ENCODE data around the gene ZNF649.
"Not testable (repeated sequence)": the region's sequence is repeated elsewhere in the genome, so short reads cannot be mapped to it uniquely, and the experiment has no call there.

ZNF649 gene

GRCh38 chr19:51904331-51905165, at the start of gene ZNF649:
TSS of gene ZNF649 (minus strand) at chr19:51905017. CDS start at chr19:51900107, 4,910 bp downstream.
- DNase-seq (ENCODE audit: low read depth in 2 of 2), result peak; percentile 50 to 64

GRCh38 chr19:51948975-51949374, 44.2 kb upstream of the ZNF649 start:
- no peak for DNase-seq (ENCODE audit: low read depth in 2 of 2)

- DNase-seq (ENCODE audit: low read depth in 2 of 2), result no peak
These were observed 41.8 kb upstream of the ZNF649 start for GRCh38 chr19:51946602-51947001.

DNA sequence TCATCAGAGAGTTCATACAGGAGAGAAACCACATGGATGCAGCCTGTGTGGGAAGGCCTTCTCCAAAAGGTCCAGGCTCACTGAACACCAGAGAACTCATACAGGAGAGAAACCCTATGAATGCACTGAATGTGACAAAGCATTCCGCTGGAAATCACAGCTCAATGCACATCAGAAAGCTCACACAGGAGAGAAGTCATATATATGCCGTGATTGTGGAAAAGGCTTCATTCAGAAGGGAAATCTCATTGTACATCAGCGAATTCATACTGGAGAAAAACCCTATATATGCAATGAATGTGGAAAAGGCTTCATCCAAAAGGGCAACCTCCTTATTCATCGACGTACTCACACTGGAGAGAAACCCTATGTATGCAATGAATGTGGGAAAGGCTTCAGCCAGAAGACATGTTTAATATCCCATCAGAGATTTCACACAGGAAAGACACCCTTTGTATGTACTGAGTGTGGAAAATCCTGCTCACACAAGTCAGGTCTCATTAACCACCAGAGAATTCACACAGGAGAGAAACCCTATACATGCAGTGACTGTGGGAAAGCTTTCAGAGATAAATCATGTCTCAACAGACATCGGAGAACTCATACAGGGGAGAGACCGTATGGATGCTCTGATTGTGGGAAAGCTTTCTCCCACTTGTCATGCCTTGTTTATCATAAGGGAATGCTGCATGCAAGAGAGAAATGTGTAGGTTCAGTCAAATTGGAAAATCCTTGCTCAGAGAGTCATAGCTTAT, 40.2 kb upstream of the ZNF649 start:
- no peak for DNase-seq (ENCODE audit: low read depth in 2 of 2)

DNA sequence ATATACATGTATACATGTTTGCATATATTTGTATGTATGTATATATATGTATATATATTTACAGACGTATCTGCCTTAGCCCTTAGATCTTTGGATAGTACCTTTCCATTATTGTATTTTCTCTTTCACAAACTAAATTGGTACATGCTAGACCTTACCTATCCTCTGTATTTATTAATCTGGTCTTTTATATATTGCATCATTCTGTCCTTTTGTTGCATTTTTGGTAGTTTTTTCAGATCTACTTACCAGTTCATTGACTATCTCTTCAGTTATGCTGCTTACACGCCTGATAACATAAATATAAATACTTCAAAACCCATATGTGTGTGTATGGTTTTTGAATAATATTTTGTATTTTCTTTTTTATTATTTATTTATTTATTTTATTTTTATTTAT, 34.1 kb upstream of the ZNF649 start:
- no peak for DNase-seq (ENCODE audit: low read depth in 2 of 2)

DNA sequence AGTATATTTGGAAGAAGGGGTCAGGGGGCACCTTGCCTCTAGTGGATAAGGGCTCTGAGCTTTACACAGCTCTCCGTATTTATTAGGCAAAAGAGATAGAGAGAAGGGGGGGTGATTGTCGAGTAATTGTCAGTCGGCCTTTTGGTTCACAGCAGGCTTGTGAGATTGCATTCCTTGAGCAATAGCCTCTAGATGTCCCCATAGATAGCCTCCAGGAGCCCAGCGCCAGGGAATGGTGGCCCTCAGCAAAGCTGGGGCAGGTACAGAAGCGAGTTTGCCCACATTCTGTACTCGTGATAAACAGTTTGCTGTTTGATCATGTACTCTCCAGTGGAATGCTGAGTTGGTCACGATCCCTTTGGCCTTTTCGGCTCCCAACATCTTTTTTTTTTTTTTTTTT, 27.1 kb upstream of the ZNF649 start:
- DNase-seq (ENCODE audit: low read depth in 2 of 2), result no peak

DNA sequence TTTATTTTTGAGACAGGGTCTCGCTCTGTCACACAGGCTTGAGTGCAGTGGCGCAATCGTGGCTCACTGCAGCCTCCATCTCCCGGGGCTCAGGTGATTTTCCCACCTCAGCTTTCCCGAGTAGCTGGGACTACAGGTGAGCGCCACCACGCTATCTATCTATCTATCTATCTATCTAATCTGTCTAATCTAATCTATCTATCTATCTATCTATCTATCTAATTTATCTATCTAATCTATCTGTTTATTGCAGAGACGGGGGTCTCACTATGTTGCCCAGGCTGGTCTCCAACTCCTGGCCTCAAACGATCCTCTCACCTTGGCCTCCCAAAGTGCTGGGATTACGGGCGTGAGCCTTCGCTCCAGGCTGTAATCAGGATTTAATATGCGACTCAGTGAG, 23.0 kb upstream of the ZNF649 start:
- DNase-seq (ENCODE audit: low read depth in 2 of 2), result no peak

DNA sequence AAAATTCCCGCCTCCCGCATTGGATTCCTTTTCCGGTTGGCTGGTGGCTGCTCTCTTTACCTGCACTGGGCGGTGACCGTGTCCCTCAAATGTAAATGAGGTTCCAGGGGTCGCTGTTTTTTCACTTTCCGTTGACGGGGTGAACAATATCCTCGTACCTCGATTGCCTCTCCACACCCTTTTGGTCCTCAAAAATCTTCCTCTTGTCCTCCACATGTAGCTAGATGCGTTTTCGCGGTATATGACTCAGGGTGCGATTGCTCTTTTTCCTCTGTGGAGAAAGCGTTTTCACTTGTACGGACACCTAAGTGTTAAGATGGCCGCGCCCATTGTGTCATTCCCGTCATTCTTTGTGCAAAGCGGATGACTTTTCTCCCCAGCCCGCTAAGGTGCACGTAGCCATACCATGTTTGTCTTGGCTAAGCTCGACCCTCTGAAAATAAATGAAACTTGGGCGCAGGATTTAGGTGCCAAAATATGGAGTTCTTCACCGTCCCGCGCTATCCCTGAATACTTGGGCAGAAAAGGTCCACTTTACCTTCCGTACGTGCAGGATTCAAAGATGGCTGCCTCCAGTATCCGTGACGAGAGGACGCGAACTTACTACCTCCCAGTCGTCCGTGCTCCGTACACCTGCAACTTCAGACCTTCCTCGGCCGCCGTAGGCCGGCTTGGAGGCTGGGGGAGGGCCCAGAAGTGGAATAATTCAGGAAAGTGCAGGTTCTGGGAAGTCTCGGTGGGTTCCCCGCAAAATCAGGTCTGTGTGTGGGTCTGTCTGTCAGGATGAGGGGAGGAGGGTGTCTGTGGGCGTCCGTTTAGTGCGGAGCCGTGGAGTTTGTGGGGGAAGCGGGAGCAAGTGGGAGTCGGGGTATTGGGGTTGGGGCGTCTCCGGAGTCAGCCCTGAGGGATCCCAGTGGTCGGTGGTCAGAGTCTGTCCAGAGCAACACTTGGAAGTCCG, 22.2 kb upstream of the ZNF649 start, which contains the start of gene ZNF613:
TSS of gene ZNF613 (plus strand) at position 689 of the 958 bp plus-strand sequence. CDS start 8,749 bp downstream, outside the sequence.
- peak; percentile 69 to 77 for DNase-seq (ENCODE audit: low read depth in 2 of 2)

DNA sequence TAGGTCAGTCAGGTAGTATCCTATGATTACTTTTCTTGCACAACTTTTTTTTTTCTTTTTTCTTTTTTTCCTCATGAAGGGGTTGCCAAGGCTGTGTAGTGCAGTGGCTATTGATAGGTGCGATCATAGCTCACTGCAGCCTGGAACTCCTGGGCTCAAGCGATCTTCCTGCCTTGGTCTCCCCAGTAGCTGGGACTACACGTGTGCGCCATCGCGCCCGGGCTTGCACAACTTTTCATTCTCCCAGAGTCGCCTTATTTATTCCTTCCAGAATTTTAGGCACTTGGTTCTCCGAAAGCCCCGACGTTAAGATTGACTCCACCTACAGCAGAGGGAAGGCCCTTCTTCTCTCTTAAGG, 21.6 kb upstream of the ZNF649 start:
- no peak for DNase-seq (ENCODE audit: low read depth in 2 of 2)

DNA sequence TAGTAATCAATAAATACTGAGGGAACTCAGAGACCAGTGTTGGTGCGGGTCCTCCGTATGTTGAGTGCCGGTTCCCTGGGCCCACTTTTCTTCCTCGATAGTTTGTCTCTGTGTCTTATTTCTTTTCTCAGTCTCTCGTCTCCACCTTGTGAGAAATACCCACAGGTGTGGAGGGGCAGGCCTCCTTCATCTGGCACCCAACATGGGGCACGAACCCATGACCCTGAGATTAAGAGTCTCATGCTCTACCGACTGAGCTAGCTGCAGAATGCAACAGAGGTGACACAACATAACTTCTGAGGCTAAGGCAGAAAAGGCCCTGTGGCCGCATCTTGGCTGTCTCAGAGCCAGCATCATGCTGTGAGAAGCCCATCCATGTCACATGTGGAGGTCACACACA, 17.1 kb upstream of the ZNF649 start:
- DNase-seq (ENCODE audit: low read depth in 2 of 2), result no peak

GRCh38 chr19:51919606-51920005, 14.8 kb upstream of the ZNF649 start:
- no peak for DNase-seq (ENCODE audit: low read depth in 2 of 2)

GRCh38 chr19:51916167-51916566, 11.3 kb upstream of the ZNF649 start:
- DNase-seq (ENCODE audit: low read depth in 2 of 2), result no peak

GRCh38 chr19:51915324-51915867, 10.6 kb upstream of the ZNF649 start:
- DNase-seq (ENCODE audit: low read depth in 2 of 2), result no peak

DNA sequence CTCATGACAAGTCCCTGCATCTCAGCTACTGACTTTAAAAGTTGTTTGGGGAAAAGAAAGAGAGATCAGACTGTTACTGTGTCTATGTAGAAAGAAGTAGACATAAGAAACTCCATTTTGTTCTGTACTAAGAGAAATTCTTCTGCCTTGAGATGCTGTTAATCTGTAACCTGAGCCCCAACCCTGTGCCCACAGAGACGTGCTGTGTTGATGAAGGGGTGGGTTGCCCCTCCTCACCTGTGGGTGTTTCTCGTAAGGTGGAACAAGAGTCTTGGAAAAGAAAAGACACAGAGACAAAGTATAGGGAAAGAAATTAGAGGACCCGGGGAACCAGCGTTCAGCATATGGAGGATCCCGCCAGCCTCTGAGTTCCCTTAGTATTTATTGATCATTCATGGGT, 3.2 kb upstream of the ZNF649 start:
- DNase-seq (ENCODE audit: low read depth in 2 of 2), result not testable (repeated sequence)

DNA sequence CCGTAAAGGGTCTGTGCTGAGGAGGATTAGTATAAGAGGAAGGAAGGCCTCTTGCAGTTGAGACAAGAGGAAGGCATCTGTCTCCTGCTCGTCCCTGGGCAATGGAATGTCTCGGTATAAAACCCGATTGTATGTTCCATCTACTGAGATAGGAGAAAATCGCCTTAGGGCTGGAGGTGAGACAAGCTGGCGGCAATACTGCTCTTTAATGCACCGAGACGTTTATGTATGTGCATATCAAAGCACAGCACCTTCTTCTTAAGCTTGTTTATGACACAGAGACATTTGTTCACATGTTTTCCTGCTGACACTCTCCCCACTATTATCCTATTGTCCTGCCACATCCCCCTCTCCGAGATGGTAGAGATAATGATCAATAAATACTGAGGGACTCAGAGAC, 1.3 kb upstream of the ZNF649 start:
- not testable (repeated sequence) for DNase-seq (ENCODE audit: low read depth in 2 of 2)

DNA sequence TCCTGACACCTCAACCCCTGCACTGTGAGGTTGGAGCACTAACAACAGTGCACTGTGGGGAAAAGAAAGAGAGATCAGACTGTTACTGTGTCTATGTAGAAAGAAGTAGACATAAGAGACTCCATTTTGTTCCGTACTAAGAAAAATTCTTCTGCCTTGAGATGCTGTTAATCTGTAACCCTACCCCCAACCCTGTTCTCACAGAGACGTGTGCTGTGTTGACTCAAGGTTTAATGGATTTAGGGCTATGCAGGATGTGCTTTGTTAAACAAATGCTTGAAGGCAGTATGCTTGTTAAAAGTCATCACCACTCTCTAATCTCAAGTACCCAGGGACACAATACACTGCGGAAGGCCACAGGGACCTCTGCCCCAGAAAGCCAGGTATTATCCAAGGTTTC, 822 bp upstream of the ZNF649 start:
- DNase-seq (ENCODE audit: low read depth in 2 of 2), result not testable (repeated sequence)

DNA sequence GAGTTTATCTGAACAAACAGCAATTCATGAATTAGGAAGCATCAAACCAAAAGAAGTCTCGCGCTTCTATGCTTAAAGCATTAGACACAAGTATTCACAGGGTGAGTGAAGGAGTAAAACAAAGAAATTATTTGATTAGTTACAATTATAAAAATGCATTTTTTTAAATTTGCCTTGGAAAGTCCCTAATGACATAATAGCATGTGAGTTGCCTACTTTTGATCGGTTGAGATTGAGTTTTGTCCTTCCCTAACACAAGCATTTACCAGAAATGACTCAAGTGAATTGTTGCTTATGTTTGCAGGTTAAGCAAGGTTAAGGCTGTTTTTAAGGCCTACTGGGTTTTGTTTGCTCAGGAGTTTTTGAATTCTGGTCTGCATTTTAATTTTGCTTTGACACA, 389 bp upstream of the ZNF649 start:
- DNase-seq (ENCODE audit: low read depth in 2 of 2), result no peak

DNA sequence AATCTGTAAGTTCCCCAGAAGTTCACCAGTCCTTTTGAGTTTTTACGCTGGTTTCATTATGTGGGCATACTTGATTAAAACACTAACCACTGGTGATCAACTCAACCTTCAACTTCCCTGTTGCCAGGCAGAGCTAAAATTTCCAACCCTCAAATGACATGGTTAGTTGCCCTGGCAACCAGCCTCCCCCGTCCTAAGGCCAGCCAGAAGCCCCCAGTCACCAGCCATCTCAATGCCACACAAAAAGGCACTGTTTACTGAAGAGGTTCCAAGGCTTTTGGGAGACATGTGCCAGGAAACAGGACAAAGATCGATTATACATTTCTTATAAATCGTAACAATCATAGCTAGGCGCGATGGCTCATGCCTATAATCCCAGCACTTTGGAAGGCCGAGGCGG, 1.6 kb downstream of the ZNF649 start:
- no peak for DNase-seq (ENCODE audit: low read depth in 2 of 2)

DNA sequence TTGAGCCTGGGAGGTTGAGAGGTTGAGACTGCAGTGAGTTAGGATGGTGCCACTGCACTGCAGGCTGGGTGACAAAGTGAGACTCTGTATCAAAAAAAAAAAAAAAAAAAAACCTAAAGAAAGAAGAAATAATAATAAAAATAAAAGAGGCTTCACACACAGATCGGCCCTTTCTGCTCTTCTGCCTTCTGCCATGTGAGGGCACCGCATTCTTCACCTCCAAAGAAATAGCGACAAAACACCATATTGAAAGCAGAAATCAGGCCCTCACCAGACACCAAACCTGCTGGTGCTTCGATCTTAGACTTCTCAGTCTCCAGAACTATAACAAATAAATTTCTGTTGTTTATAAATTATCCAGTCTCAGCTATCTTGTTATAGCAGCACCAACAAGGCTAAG, 3.0 kb downstream of the ZNF649 start:
- DNase-seq (ENCODE audit: low read depth in 2 of 2), result no peak

- DNase-seq (ENCODE audit: low read depth in 2 of 2), result no peak
These were observed 13.5 kb downstream of the ZNF649 start for GRCh38 chr19:51891193-51891747.

DNA sequence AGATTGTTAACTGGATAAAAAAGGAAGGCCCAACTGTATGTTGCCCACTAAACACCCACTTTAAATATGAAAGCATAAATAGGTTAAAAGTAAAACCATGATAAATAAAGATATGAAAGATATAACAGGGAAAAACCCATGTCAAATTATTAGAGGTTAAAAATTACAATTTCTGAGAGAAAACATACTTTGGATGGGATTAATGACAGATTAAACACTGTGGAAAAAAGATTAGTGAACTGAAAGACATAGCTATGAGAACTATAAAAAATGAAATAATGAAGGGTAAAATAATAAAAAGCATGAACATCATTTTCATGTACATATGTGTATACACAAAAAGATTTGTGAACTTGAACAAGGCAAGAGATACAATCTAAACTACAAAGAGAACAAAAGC, 14.9 kb downstream of the ZNF649 start:
- no peak for DNase-seq (ENCODE audit: low read depth in 2 of 2)

Measured in activated CD8-positive, alpha-beta memory T cell treated with anti-CD3 and anti-CD28 coated beads for 4 hours (primary cell).